ENCODE measurements around the gene PI4KA.
A peak's percentile ranks its signal among the peaks of the same experiment; 100 is the strongest.
"Not testable (repeated sequence)": the region's sequence is repeated elsewhere in the genome, so short reads cannot be mapped to it uniquely, and the experiment has no call there.

PI4KA gene

DNA sequence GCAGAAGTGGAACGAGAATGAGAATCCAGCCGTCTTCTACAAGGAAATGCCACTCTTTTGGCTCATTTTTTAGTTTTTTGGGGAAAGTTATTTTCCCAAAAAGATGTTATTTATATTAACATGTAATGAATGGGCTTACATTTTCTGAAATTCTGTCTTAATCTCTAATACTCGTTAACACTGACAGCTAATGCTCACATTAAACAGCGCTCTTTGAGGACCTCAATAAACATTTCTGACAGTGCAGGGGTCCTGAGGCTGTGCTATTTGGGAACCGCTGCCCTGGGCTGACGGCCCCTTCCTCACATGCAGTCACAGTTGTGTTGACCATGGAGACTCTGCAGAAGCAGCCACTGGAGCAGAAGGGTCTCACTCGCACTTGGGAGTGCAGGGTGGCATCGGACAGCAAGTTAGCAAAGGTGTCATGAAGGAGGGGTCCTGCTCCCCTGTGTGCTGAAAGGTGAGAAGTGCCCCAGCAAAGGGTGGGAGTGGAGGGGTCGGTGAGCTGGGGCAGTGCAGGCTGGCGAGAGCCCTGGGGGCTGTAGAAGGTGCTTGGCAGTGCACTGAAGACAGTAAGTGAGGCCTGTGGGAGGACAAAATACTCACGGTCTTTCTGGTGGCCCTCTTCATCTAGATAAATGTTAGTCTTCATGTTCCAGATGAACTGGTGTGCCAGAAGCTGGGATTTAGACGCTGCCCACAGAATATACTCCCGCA, 137.8 kb downstream of the PI4KA start:
- no peak for DNase-seq

DNA sequence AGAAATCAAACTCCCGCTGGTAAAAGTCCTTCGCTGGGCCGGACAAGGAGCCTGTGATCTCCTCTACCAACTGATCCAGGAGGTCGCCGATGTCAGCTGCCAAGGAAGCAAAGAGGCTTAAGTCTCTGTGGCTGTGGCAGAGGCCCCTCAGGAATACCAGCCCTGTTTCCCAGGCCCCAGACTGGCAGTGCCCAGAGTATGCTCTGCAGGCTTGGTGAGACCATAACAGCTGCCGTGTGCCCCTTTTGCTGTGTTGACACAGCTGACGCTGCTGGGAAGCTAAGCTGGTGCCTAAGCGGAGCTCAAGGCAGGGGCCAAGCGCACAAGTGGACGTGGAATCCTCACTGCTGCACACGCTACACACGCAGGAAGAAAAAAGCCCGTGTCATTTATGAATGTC, 139.9 kb downstream of the PI4KA start:
- not testable (repeated sequence) for DNase-seq

DNA sequence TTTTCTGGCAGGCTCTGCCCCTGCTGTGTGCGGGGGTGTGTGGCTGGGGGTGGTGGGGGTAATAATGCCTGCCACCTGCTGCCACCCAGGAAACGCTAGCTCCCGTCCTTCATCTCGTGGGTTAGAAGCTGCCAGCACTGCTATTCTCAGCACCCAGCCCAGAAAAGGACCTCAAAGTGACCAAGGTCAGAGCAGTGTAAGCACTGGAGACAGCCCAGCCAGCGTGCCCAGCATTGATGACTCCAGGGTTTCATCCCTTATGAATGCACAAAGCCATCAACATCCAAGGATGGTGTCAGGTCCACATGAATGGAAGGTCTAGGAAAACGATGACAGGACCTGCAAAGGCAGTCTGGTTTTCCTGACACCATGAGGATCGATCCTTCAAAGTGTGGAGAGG, 140.6 kb downstream of the PI4KA start:
- DNase-seq = not testable (repeated sequence)

DNA sequence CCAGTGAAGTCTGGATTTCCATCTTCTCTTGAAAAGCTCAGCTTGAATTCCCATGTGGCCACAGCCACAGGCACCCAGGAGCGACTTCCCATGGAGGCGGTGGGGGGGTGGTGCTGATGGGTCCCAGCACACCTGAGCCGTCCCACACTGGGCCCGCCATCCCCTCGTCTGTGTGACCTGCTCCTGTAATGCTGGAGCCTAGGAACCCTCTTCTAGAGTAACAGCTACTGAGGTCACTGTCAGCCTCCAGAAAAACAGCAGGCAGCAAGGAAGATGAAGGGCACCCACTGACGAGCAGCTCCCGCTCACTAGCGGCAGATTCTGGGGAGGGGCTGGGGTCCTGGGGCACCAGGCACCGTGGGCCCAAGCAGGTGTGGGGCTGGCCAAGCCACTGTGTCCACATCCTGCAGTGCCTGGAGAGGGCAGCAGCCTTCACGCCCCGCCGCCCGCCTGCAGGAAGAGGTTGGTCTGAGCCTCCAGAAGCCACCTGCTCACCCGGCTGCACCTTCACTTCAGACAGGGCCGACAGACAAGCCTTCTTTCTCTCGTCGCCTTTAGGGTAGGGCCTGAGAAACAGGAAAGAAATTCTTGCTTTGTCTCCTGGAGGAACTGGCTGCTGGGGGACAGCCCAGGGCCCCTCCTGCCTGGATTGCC, 141.3 kb downstream of the PI4KA start:
- DNase-seq = not testable (repeated sequence)

DNA sequence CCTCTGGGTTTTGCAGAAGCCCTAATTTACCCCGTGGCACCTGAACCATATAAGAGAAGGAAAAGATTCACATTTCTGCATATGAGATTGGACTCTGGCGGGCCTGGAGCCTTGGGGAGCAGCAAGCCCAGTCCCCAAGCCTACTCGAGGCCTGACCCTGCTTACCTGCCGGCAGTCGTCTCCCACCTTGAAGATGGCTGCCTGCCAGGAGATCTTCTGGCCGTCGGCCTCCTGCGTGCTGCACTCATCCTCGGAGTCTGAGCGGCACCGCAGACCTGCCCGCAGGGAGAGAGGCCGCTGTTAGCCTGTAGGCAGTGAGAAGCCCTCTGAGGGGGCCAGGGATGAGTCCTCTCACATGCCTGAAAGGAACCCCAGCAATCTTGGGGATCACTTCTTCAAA, 145.5 kb downstream of the PI4KA start:
- DNase-seq = not testable (repeated sequence)

DNA sequence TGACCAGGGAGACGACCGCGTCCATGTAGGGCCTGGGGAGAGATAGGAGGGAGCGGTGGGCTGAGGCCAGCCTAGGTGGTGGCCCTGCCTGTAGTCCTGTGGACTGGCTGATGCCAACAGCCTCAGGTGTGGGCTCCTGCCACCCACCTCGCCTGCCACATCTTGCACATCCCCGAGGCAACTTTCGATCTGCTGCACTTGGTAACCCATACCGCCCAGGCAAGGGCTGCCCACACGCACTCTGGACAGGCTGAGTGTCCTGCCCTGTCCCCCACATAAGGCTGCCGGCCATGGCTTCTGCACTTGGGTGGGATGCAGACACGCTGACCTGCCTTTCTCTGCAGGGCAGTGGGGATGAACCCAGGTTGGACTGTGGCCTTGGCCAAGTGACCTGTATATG, 148.6 kb downstream of the PI4KA start:
- not testable (repeated sequence) for DNase-seq

DNA sequence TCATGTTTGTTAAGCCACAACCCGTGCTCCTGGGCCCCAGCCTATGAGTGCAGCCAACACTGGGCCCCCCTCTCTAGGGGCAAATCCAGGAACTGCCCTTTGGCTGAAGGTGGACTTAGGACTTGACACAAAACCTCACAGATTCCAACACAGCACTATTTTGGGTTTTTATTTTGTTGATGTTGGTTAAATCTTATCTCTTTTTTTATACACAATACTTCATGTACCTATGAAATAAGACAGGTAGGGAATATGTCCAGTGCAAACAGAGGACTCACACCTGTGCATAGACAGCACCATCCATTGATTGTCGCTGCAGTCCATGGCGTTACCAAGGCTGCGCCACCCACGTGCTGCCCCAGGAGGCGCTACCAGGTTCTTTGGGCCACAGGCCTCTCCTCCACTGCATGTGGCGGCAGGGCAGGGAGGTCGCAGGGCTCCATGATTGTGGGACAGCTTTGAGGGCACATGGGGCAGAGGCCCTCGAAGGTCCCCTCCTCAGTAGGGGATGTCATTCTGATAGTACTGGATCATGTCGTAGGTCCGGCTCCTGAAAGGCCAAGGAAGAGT, 151.0 kb downstream of the PI4KA start:
- not testable (repeated sequence) for DNase-seq

DNA sequence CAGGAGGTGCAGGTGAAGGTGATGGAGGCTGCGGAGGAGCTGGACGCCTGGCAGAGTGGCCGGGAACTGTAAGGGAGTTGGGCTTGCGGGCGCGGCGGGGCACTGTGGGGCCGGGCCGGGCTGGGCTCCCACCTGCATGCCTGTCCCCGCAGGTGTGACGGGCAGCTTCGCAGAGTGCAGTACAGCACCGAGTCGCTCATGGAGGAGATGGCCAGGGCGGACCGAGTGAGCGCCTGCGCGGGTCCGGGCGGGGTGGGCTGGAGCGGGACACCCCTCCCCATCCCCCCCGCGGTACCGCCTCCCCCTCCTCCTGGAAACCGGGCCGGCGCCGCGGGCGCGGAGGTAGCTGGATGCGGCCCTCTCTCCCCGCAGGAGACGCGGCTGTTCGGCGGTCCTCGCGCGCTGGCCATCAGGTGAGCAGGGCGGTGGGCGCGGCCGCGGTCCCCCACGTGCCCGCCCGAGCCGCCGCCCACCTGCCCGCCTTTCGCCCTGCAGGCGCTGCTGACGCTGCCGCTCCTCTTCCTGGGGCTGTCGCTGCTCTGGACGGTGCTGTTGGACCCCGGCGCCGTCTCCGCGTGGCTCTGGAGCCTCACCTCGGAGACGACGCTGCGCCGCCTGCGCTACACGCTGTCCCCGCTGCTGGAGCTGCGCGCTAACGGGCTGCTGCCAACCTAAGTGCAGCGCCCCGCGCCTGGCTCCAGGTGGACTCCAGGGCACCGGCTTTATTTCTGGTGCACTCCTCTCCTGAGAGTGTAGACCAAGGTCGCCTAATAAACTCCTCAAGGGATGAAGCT, 154.6 kb downstream of the PI4KA start:
- DNase-seq = not testable (repeated sequence)

DNA sequence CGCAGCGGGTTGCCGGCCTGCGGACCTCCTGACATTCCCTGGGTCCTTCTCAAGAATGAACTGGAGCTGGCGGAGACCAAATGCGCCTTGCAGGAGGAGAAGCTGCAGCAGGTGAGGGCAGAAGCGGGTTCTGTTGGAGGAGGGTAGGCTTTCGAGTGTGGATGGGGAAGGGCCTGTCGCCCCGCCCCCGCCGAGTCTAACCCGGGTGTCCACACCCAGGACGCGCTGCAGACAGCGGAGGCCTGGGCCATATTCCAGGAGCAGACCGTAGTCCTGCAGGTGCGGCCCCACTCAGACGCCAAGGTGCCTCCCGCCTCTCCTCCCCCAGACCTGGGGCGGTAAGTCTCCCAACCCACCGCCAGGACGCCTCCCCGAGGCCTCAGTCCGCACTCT, 155.2 kb downstream of the PI4KA start:
- not testable (repeated sequence) for DNase-seq

DNA sequence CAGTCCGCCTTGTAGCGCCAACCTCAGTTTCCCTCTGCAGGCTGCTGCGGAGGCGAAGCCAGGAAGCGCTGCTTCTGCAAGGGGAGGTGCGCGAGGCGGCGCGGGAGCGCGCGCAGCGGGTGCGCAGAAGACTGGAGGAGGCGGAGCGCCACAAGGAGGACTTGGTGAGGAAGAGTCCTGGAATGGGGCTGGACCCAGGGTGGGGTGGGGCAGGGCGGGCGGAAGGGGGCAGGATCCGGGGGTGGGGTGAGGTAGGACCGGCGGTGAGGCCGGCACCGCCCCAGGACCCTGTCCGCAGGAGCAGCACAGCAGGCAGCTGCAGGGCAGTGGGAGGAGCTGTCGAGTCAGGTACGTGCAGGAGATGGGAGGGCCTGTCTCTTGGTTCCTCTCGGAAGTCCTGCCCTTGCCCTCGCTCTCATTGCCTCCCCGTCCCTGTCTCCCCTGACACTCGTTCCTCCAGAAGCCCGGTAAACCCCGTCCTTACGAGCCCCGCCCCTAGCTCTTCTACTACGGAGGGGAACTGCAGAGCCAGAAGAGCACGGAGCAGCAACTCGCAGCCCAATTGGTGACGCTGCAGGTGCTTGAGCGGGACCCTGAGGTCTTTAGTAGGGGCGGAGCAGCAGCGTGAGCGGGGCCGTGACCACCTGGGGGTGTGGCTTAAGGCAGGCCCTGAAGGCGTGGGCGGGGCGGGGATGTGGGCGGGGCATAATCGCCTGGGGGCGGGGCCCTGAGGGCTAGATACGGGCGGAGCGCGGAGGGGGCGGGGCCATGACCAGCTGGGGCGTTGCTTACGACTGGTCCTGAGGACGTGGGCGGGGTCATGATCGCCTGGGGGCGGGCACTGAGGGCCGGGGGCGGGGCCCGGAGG, 155.8 kb downstream of the PI4KA start:
- peak; percentile 85 to 93 for DNase-seq

DNA sequence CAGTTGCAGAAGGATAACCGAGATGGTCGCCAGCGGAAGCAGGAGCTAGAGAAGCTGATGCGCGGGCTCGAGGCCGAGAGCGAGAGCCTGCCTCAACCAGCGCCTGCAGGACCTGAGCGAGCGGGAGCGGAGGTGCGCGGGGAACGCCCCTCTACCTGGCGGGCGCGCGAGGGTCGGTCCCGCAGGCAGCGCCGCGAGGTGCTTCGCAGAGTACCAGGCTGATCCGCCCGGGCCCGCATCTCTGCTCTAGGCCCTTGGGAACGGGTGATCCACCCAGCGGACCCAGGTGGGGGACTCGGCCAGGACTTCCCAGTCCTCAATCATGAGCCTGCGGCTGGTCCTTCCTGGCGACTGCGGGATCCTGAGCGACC, 156.5 kb downstream of the PI4KA start:
- not testable (repeated sequence) for DNase-seq

DNA sequence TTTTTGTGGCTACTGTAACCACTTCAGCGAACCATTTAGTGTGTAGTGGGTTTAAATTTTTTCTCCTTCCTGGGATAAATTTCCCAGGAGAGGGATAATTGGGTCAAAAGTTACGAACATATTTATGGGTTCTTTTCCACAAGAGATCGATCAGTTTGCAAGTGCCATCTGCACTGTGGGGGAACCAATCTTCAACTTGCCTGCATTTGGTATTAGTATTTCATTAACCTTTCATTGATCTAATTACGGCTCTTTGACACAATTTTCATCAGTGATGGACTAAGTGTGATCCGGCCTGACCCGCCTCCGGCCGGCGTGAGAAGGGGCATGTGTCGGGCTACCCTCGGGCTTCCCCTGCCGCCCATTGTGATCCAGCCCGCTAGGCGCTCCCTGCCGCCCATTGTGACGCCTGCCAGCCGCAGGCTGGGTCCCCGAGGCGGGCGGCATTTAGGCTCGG, 156.9 kb downstream of the PI4KA start:
- DNase-seq = not testable (repeated sequence)

DNA sequence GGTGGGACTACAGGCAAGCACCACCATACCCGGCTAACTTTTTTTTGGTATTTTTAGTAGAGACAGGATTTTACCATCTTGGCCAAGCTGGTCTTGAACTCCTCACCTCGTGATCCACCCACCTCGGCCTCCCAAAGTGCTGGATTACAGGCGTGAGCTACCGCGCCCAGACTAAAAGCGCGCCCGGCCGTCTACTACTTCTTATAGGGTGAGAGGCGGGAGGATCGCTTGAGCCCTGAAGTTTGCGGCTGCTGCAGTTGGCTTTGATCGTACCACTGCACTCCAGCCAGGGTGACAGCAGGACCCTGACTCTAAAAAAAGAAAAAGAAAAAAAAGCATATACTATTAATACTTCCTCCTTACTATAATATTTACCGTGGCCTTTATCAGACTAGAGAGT, 158.3 kb downstream of the PI4KA start:
- DNase-seq = not testable (repeated sequence)

DNA sequence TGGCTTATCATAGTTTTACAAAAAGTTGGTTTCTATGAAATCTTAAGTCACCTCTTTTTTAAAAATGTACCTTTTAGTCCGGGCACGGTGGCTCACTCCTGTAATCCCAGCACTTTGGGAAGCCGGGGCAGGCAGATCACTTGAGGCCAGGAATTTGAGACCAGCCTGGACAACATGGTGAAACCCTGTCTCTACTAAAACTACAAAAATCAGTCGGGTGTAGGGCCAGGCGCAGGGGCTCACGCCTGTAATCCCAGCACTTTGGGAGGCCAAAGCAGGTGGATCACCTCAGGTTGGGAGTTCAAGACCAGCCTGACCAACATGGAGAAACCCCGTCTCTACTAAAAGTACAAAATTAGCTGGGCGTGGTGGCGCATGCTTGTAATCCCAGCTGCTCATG, 158.8 kb downstream of the PI4KA start:
- not testable (repeated sequence) for DNase-seq

DNA sequence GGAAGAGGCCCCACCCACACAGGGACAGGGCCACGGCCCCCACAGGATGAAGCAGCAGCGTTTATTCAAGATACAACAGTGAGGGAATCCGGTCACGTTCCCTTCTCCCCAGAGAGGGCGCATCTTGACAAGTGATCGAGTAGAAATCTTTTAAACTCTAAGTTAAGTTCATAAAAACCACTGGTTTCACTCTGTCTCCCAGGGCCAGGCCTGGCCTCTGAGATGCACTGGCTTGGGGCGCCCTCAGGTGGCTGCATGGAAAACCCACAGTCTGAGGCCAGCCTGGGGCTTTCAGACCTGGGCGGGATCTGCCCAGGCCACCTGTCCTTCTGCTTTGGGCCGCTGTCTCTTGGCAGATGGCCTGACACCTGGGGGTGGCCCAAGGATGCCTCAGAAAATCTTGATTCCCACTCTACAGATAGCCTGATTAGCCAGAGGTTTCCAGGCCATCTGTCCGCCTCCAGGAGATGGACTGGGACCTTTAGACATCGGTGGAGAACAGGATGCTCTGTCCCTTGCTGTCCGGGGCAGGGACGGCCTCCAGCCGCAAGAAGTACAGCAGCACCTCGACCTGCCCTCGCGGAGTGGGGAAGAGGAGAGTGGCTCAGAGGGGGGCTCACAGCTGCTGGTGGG, 161.0 kb downstream of the PI4KA start:
- DNase-seq = peak; percentile 42 to 77

DNA sequence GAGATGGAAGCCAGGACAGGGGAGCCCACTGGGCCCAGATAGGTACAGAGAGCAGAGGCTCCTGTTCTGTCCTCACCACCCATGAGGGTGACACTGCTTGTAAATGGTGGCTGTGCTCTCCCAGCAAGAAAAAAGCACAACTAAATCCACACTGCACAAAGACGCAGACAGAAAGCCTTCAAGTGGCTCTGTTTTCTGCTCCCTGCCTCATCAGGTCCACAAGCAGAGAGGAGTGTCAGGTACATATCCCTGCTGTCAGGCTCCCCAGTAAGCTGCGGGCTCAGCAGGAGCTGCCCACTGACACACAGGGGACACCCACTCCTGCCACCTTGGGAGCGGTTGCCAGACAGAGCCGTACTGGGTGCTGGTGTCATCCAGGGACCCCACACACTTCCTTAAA, 162.6 kb downstream of the PI4KA start:
- DNase-seq = not testable (repeated sequence)

DNA sequence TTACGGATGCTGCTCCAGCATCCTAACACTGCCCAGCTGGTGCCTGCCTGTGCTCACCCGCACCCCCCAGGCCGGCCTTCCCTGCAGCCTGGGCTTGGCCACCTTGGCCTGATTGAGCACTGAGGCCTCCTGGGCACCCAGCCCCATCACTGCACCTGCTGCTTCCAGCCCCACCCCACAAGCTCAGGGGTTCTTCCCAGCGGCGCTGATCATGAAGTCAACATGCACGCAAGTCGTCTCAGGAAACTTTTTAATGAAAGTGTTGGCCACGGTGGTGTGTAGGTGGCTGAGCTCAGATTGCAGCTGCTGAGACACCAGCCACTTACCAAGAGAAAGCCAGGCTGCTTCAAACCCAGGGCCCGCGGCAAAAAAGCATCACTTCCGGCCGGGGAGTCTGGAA, 163.4 kb downstream of the PI4KA start:
- DNase-seq = not testable (repeated sequence)

DNA sequence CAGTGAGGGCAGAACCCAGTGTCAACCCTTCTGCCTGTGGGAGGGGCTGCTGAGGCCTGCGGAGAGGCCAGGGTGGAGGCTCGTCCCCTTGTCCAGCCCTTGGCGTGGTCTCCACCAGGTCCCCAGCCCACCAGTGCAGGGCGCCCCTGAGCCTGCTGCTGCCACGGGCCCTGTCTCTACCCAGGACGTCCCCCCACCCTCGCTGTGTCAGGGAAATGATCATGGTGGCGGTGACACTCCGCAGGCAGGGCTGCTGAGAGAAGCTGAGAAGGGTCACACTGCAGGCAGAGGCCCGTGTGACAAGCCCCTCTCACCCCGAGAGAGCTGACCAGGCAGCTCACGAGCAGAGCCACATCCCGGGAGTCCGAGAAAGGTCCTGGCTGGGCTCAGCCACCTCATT, 164.4 kb downstream of the PI4KA start:
- DNase-seq = not testable (repeated sequence)

DNA sequence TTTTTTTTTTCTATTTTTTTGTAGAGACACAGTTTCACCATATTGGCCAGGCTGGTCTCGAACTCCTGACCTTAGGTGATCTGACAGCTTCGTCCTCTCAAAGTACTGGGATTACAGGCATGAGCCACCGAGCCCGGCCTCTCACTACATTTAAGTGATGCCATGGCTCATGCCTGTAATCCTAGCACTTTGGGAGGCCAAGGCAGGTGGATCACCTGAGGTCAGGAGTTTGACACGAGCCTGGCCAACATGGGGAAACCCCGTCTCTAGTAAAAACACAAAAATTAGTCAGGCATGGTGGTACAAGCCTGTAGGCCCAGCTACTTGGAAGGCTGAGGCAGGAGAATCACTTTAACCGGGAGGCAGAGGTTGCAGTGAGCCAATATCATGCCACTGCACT, 165.7 kb downstream of the PI4KA start:
- not testable (repeated sequence) for DNase-seq

DNA sequence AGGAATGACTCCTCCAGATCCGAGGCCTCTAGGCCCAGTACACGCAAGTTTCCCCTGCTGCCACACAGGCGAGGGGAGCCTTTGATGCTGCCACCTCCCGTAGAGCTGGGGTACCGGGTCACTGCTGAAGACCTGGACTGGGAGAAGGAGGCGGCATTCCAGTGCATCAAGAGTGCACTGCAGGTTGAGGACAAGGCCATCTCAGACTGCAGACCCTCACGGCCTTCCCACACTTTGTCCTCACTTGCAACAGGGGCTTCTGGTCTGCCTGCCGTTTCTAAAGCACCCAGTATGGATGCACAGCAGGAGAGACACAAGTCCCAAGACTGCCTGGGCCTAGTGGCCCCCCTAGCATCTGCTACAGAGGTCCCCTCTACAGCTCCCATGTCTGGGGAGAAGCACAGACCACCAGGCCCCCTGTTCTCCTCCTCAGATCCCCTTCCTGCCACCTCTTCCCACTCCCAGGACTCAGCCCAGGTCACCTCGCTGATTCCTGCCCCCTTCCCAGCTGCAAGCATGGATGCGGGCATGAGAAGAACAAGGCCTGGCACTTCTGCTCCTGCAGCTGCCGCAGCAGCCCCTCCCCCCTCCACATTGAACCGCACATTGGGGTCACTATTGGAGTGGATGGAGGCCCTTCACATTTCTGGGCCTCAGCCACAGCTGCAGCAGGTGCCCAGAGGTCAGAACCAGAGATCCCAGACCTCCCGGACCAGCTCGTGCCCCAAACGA, 167.9 kb downstream of the PI4KA start:
- not testable (repeated sequence) for DNase-seq

All from bone marrow (tissue), 2 donors.